NCI-H128 (cell line): Measurements from ENCODE around the gene CTRB2.

Source experiments
- DNase-seq: peaks from one replicate; lab custom pipeline; 2025; ENCODE audit not compliant: unreplicated experiment; lab: John Stamatoyannopoulos, UW

CTRB2 gene

DNA sequence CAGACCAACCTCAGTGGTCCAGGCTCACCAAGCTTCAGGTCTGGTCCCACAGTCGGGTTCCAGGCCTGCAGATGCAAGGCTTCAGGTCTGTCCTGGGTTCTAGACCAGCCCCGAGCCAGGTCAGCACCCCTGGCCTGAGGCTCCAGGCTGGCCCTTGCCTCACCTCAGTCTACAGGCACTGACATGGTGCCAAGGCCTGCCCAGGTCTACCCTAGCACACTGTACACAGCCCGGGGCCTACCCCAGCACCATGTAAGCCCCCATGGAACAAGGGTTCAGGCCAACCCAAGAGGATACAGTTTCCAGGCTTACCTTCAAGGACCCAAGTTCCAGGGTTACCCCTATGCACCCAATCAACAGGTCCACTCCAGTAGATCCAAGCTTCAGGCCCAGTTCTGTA lies 31.9 kb downstream of the CTRB2 start:
- no peak for DNase-seq

DNA sequence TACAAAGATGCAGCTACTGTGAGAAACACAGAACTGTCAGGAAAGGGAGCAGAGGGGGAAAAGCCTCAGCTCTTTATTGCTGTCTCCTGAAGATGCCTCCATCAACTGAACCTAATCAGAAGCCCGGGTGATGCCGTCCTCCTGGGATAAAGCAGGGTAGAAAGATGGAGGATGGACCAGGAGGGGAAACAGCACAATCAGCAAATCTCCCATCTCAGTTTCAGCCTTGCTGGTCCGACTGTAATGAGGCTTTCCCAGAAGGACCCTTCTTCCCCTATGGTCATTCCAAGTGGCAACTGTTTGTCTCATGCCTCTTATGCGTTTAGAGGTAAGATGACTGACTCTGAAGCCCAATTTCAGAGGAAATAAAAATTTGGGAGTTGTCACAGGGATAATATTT lies 34.4 kb downstream of the CTRB2 start:
- DNase-seq, result no peak

DNA sequence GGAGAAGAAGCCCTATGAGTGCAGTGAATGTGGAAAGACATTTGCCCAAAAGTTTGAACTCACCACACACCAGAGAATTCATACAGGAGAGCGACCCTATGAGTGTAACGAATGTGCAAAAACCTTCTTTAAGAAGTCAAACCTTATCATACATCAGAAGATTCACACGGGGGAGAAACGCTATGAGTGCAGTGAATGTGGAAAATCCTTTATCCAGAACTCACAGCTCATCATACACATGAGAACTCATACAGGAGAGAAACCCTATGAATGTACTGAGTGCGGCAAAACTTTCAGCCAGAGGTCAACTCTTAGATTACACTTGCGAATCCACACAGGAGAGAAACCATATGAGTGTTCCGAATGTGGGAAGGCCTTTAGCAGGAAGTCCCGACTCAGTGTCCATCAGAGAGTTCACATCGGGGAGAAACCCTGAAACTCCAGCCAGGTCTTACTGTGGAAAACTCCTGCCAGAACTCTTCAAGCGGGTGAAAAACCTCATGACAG lies 37.0 kb downstream of the CTRB2 start:
- no peak for DNase-seq

DNA sequence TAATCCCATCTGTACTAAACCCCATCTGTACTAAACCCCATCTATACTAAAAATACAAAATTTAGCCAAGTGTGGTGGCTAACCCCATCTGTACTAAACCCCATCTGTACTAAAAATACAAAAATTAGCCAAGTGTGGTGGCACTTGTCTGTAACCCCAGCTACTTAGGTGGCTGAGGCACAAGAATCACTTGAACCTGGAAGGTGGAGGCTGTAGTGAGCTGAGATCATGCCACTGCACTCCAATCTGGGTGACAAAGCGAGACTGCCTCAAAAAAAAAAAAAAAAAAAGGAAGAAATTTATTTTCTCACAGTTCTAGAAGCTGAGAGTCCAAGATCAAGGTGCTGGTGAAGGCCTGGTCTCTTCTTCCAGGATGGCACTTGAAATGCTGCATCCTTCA lies 46.6 kb downstream of the CTRB2 start:
- DNase-seq, result no peak
